ENCODE measurements around the gene HAUS8. TPM values are rescaled to one million over a fixed set of nuclear protein-coding genes. Genes with fewer than 3 reads are reported as not detected.

Gene HAUS8
- total RNA-seq, 1 donor from 2014 or later: 20.5 TPM

GRCh38 chr19:17011485-17011884, 63.8 kb downstream of the HAUS8 start:
- no peak for TF ChIP-seq CTCF (conservative IDR thresholded peaks at IDR 0.05; ENCODE audit: low read depth, low read length)
- DNase-seq (ENCODE audit: low read depth): no peak
- no peak overlapping the region for H3K4me3 ChIP-seq (ENCODE audit: low read depth, low read length)

GRCh38 chr19:17006579-17006978, 68.7 kb downstream of the HAUS8 start:
- H3K4me3 ChIP-seq (ENCODE audit: low read depth, low read length): no peak overlapping the region
- no peak for TF ChIP-seq CTCF (conservative IDR thresholded peaks at IDR 0.05; ENCODE audit: low read depth, low read length)
- DNase-seq (ENCODE audit: low read depth): no peak

GRCh38 chr19:17005000-17005399, 70.3 kb downstream of the HAUS8 start:
- no peak for TF ChIP-seq CTCF (conservative IDR thresholded peaks at IDR 0.05; ENCODE audit: low read depth, low read length)
- no peak for DNase-seq (ENCODE audit: low read depth)
- no peak overlapping the region for H3K4me3 ChIP-seq (ENCODE audit: low read depth, low read length)

GRCh38 chr19:17004386-17004785, 70.9 kb downstream of the HAUS8 start:
- no peak overlapping the region for H3K4me3 ChIP-seq (ENCODE audit: low read depth, low read length)
- no peak for TF ChIP-seq CTCF (conservative IDR thresholded peaks at IDR 0.05; ENCODE audit: low read depth, low read length)
- no peak for DNase-seq (ENCODE audit: low read depth)

GRCh38 chr19:17002455-17002854, 72.8 kb downstream of the HAUS8 start:
- H3K4me3 ChIP-seq (ENCODE audit: low read depth, low read length): no peak overlapping the region
- DNase-seq (ENCODE audit: low read depth): no peak
- no peak for TF ChIP-seq CTCF (conservative IDR thresholded peaks at IDR 0.05; ENCODE audit: low read depth, low read length)

GRCh38 chr19:17001603-17002183, 73.6 kb downstream of the HAUS8 start:
- H3K4me3 ChIP-seq (ENCODE audit: low read depth, low read length): no peak overlapping the region
- TF ChIP-seq CTCF (conservative IDR thresholded peaks at IDR 0.05; ENCODE audit: low read depth, low read length): no peak
- no peak for DNase-seq (ENCODE audit: low read depth)

Other genes starting within 250 kb of the HAUS8 start
- gene SIN3B, start 246.1 kb downstream of the HAUS8 start, total RNA-seq: 20.4 and 24.8 TPM in 2 replicates
- gene F2RL3, start 186.5 kb downstream of the HAUS8 start, total RNA-seq: not detected in 2 replicates
- 0.22 and 8.2 TPM in 2 replicates for gene CPAMD8, start 48.6 kb downstream of the HAUS8 start, total RNA-seq
- 53.9 and 55.9 TPM in 2 replicates for gene MYO9B, start 325 bp upstream of the HAUS8 start, total RNA-seq
- gene USE1, start 139.9 kb upstream of the HAUS8 start, total RNA-seq: 9.0 and 25.3 TPM in 2 replicates
- gene OCEL1, start 150.8 kb upstream of the HAUS8 start, total RNA-seq: 4.6 and 8.1 TPM in 2 replicates
- 122 and 131 TPM in 2 replicates for gene NR2F6, start 170.5 kb upstream of the HAUS8 start, total RNA-seq
- not detected in 2 replicates for gene USHBP1, start 189.3 kb upstream of the HAUS8 start, total RNA-seq
- gene BABAM1, start 192.0 kb upstream of the HAUS8 start, total RNA-seq: 125 and 141 TPM in 2 replicates
- gene ANKLE1, start 206.4 kb upstream of the HAUS8 start, total RNA-seq: 3.0 and 4.1 TPM in 2 replicates
- 10.3 and 20.9 TPM in 2 replicates for gene ABHD8, start 228.0 kb upstream of the HAUS8 start, total RNA-seq
- 121 and 161 TPM in 2 replicates for gene MRPL34, start 230.4 kb upstream of the HAUS8 start, total RNA-seq
- gene DDA1, start 234.1 kb upstream of the HAUS8 start, total RNA-seq: 35.6 and 47.0 TPM in 2 replicates

All from epithelial cell of proximal tubule (primary cell).